HEK293 (cell line): ENCODE measurements around the gene PSMD12.

ENCODE experiments used
- CTCF ChIA-PET: fragments of 350-600 bp; formaldehyde crosslinking; extraction: SDS; loops from one replicate; lab custom pipeline; 2021; ENCODE audit warnings: antibody characterized with exemption; lab: Yijun Ruan, JAX
- POLR2A ChIA-PET: fragments of 300-600 bp; formaldehyde crosslinking; extraction: SDS; loops from one replicate; lab custom pipeline; 2020; ENCODE audit warnings: antibody characterized with exemption, inconsistent platforms; lab: Yijun Ruan, JAX
- H3K27ac ChIP-seq: fragments of 200-500 bp; sonication (Bioruptor generic); 2 replicates; pipeline ENCODE4 v1.5.1; 2014; ENCODE audit warnings: low read depth, low read length, control low read depth, inconsistent platforms; ENCODE audit errors: extremely low read depth
- H3K36me3 ChIP-seq, 2 experiments: fragments of 200-500 bp in 1 of 2; sonication (Bioruptor generic) in 1 of 2; 1 replicate in 1 of 2; 2 replicates in 1 of 2; pipeline ENCODE4 v1.5.1; 2014 to 2017; ENCODE audit warnings: inconsistent platforms in 2 of 2, low read length in 2 of 2; ENCODE audit not compliant: control insufficient read depth in 2 of 2, insufficient read depth in 1 of 2
- H3K4me1 ChIP-seq: fragments of 200-500 bp; sonication (Bioruptor generic); 2 replicates; pipeline ENCODE4 v1.5.1; 2014; ENCODE audit warnings: mild to moderate bottlenecking, low read length, inconsistent platforms; ENCODE audit not compliant: control insufficient read depth, insufficient read depth
- H3K4me3 ChIP-seq: 2 replicates; pipeline ENCODE4 v1.5.1; 2011; ENCODE audit warnings: low read depth, mild to moderate bottlenecking, control low read depth, low read length, moderate library complexity
- H3K9me3 ChIP-seq: fragments of 200-500 bp; sonication (Bioruptor generic); 2 replicates; pipeline ENCODE4 v1.5.1; 2014; ENCODE audit warnings: low read depth, low read length, inconsistent platforms; ENCODE audit not compliant: control insufficient read depth, insufficient read depth
- AEBP2 ChIP-seq: fragments of 450-650 bp; formaldehyde crosslinking; IDR thresholded peaks from 2 replicates; pipeline ENCODE4 v1.5.1; 2016; ENCODE audit warnings: missing biosample characterization, missing genetic modification characterization, borderline replicate concordance
- BCL11A ChIP-seq: fragments of 450-650 bp; formaldehyde crosslinking; IDR thresholded peaks from 2 replicates; pipeline ENCODE4 v1.5.1; 2016; ENCODE audit warnings: low read depth, missing biosample characterization, missing genetic modification characterization
- GFI1B ChIP-seq: fragments of 450-650 bp; formaldehyde crosslinking; IDR thresholded peaks from 2 replicates; pipeline ENCODE4 v1.5.1; 2016; ENCODE audit warnings: missing biosample characterization, missing genetic modification characterization
- HIC1 ChIP-seq: fragments of 450-650 bp; formaldehyde crosslinking; IDR thresholded peaks from 2 replicates; pipeline ENCODE4 v1.5.1; 2016; ENCODE audit warnings: missing biosample characterization, missing genetic modification characterization
- INSM2 ChIP-seq: fragments of 450-650 bp; formaldehyde crosslinking; IDR thresholded peaks from 2 replicates; pipeline ENCODE4 v1.5.1; 2016; ENCODE audit warnings: missing biosample characterization, missing genetic modification characterization
- KLF16 ChIP-seq: fragments of 450-650 bp; formaldehyde crosslinking; IDR thresholded peaks from 2 replicates; pipeline ENCODE4 v1.5.1; 2017; ENCODE audit warnings: missing biosample characterization, missing genetic modification characterization
- KLF9 ChIP-seq: fragments of 450-650 bp; formaldehyde crosslinking; IDR thresholded peaks from 2 replicates; pipeline ENCODE4 v1.5.1; 2016; ENCODE audit warnings: missing biosample characterization, missing genetic modification characterization, low read depth
- MEIS1 ChIP-seq: sonication (generic); formaldehyde crosslinking; IDR thresholded peaks from 2 replicates; pipeline ENCODE4 v1.8.1; 2022; ENCODE audit warnings: missing genetic modification reagents, mild to moderate bottlenecking, borderline replicate concordance
- MZF1 ChIP-seq: fragments of 450-650 bp; formaldehyde crosslinking; IDR thresholded peaks from 2 replicates; pipeline ENCODE4 v1.5.1; 2017; ENCODE audit warnings: missing biosample characterization, missing genetic modification characterization, borderline replicate concordance
- OVOL3 ChIP-seq: fragments of 450-650 bp; formaldehyde crosslinking; IDR thresholded peaks from 2 replicates; pipeline ENCODE4 v1.5.1; 2016; ENCODE audit warnings: missing biosample characterization, missing genetic modification characterization
- RBAK ChIP-seq: fragments of 450-650 bp; formaldehyde crosslinking; IDR thresholded peaks from 2 replicates; pipeline ENCODE4 v1.5.1; 2016; ENCODE audit warnings: missing biosample characterization, missing genetic modification characterization
- WT1 ChIP-seq: fragments of 450-650 bp; formaldehyde crosslinking; IDR thresholded peaks from 2 replicates; pipeline ENCODE4 v1.5.1; 2016; ENCODE audit warnings: missing biosample characterization, missing genetic modification characterization
- ZEB2 ChIP-seq: fragments of 450-650 bp; formaldehyde crosslinking; IDR thresholded peaks from 2 replicates; pipeline ENCODE4 v1.5.1; 2016; ENCODE audit warnings: missing biosample characterization, missing genetic modification characterization
- ZNF140 ChIP-seq: fragments of 450-650 bp; formaldehyde crosslinking; IDR thresholded peaks from 2 replicates; pipeline ENCODE4 v1.5.1; 2016; ENCODE audit warnings: missing biosample characterization, missing genetic modification characterization
- ZNF19 ChIP-seq: fragments of 450-650 bp; formaldehyde crosslinking; IDR thresholded peaks from 2 replicates; pipeline ENCODE4; 2016; ENCODE audit warnings: missing biosample characterization, missing genetic modification characterization, low read depth
- ZNF214 ChIP-seq: fragments of 450-650 bp; formaldehyde crosslinking; IDR thresholded peaks from 2 replicates; pipeline ENCODE4 v1.5.1; 2017; ENCODE audit warnings: missing biosample characterization, mild to moderate bottlenecking, missing genetic modification characterization, borderline replicate concordance
- ZNF221 ChIP-seq: fragments of 450-650 bp; formaldehyde crosslinking; IDR thresholded peaks from 2 replicates; pipeline ENCODE4 v1.5.1; 2017; ENCODE audit warnings: missing biosample characterization, missing genetic modification characterization, borderline replicate concordance
- ZNF24 ChIP-seq: fragments of 450-650 bp; formaldehyde crosslinking; IDR thresholded peaks from 2 replicates; pipeline ENCODE4 v1.5.1; 2016; ENCODE audit warnings: missing biosample characterization, missing genetic modification characterization
- ZNF311 ChIP-seq: fragments of 450-650 bp; formaldehyde crosslinking; IDR thresholded peaks from 2 replicates; pipeline ENCODE4 v1.5.1; 2017; ENCODE audit warnings: missing biosample characterization, missing genetic modification characterization, borderline replicate concordance
- ZNF501 ChIP-seq: fragments of 450-650 bp; formaldehyde crosslinking; IDR thresholded peaks from 2 replicates; pipeline ENCODE4 v1.5.1; 2016; ENCODE audit warnings: missing biosample characterization, missing genetic modification characterization
- ZNF510 ChIP-seq: fragments of 450-650 bp; formaldehyde crosslinking; IDR thresholded peaks from 2 replicates; pipeline ENCODE4 v1.5.1; 2018; ENCODE audit warnings: mild to moderate bottlenecking, missing genetic modification characterization, missing biosample characterization; ENCODE audit not compliant: insufficient replicate concordance
- ZNF529 ChIP-seq: fragments of 450-650 bp; formaldehyde crosslinking; IDR thresholded peaks from 2 replicates; pipeline ENCODE4 v1.5.1; 2017; ENCODE audit warnings: missing genetic modification characterization, missing biosample characterization; ENCODE audit not compliant: insufficient replicate concordance
- ZNF548 ChIP-seq: fragments of 450-650 bp; formaldehyde crosslinking; IDR thresholded peaks from 2 replicates; pipeline ENCODE4 v1.5.1; 2016; ENCODE audit warnings: missing biosample characterization, missing genetic modification characterization
- ZNF555 ChIP-seq: fragments of 450-650 bp; formaldehyde crosslinking; conservative IDR thresholded peaks from 2 replicates; pipeline ENCODE4 v1.5.1; 2017; ENCODE audit warnings: missing biosample characterization, mild to moderate bottlenecking, missing genetic modification characterization, inconsistent platforms
- ZNF558 ChIP-seq: fragments of 450-650 bp; formaldehyde crosslinking; IDR thresholded peaks from 2 replicates; pipeline ENCODE4 v1.5.1; 2016; ENCODE audit warnings: missing biosample characterization, missing genetic modification characterization
- ZNF585B ChIP-seq: fragments of 450-650 bp; formaldehyde crosslinking; IDR thresholded peaks from 2 replicates; pipeline ENCODE4 v1.5.1; 2016; ENCODE audit warnings: missing biosample characterization, missing genetic modification characterization
- ZNF624 ChIP-seq: fragments of 450-650 bp; formaldehyde crosslinking; IDR thresholded peaks from 2 replicates; pipeline ENCODE4 v1.5.1; 2017; ENCODE audit warnings: missing biosample characterization, missing genetic modification characterization
- ZNF677 ChIP-seq: fragments of 450-650 bp; IDR thresholded peaks from 2 replicates; pipeline ENCODE4 v1.5.0; 2018; ENCODE audit warnings: missing biosample characterization, mild to moderate bottlenecking, missing genetic modification characterization, moderate library complexity
- ZNF768 ChIP-seq: fragments of 450-650 bp; formaldehyde crosslinking; IDR thresholded peaks from 2 replicates; pipeline ENCODE4 v1.5.1; 2018; ENCODE audit warnings: missing biosample characterization, mild to moderate bottlenecking, missing genetic modification characterization
- ZNF776 ChIP-seq: fragments of 450-650 bp; formaldehyde crosslinking; IDR thresholded peaks from 2 replicates; pipeline ENCODE4 v1.5.0; 2017; ENCODE audit warnings: missing biosample characterization, missing genetic modification characterization, borderline replicate concordance
- ZSCAN16 ChIP-seq: fragments of 450-650 bp; formaldehyde crosslinking; IDR thresholded peaks from 2 replicates; pipeline ENCODE4 v1.5.1; 2016; ENCODE audit warnings: missing biosample characterization, missing genetic modification characterization
- ZSCAN4 ChIP-seq: fragments of 450-650 bp; formaldehyde crosslinking; IDR thresholded peaks from 2 replicates; pipeline ENCODE4 v1.5.1; 2017; ENCODE audit warnings: missing biosample characterization, missing genetic modification characterization
- ZXDB ChIP-seq: fragments of 450-650 bp; formaldehyde crosslinking; IDR thresholded peaks from 2 replicates; pipeline ENCODE4 v1.5.1; 2016; ENCODE audit warnings: missing biosample characterization, missing genetic modification characterization

PSMD12 gene

GRCh38 chr17:67390646-67391361, 24.4 kb upstream of the PSMD12 start:
- peaks cover 11% of the 10 kb centered on the region for H3K4me1 ChIP-seq
- peak overlapping the region; percentile 34; the same call in 1 of the 2 replicates for H3K27ac ChIP-seq
- CTCF ChIA-PET, result interaction anchor here (0.6 to 6.7 kb wide), 7 partner anchors 11 to 554 kb away, joined by 3 to 68 read pairs (median 20); partner anchors contain the start of gene PITPNC1
- TF ChIP-seq MEIS1 (no peak), ZNF585B (tag by site-specific recombination) (no peak), ZNF558 (no peak), ZNF214 (tag by site-specific recombination) (no peak), GFI1B (tag by site-specific recombination) (no peak), INSM2 (no peak), ZNF311 (tag by site-specific recombination) (no peak), ZXDB (tag by site-specific recombination) (0 out of 2 replicates have a peak, but pooled peaks have one; percentile 7), ZSCAN4 (tag by site-specific recombination) (peak; percentile 65), ZNF529 (tag by site-specific recombination) (no peak), AEBP2 (tag by site-specific recombination) (no peak), ZNF19 (no peak), ZNF510 (tag by site-specific recombination) (no peak), ZNF776 (no peak), ZNF221 (tag by site-specific recombination) (no peak), ZNF624 (tag by site-specific recombination) (no peak), ZNF140 (no peak), OVOL3 (tag by site-specific recombination) (no peak), ZNF677 (tag by site-specific recombination) (no peak), ZNF768 (tag by site-specific recombination) (no peak), KLF9 (tag by site-specific recombination) (no peak), KLF16 (no peak), WT1 (tag by site-specific recombination) (no peak), ZNF555 (no peak), HIC1 (tag by site-specific recombination) (no peak), RBAK (tag by site-specific recombination) (no peak), ZNF24 (tag by site-specific recombination) (0 out of 2 replicates have a peak, but pooled peaks have one; percentile 34), BCL11A (tag by site-specific recombination) (no peak), ZSCAN16 (tag by site-specific recombination) (peak; percentile 74; the same call in 1 of the 2 replicates), MZF1 (no peak), ZEB2 (tag by site-specific recombination) (peak; percentile 56; the same call in 1 of the 2 replicates), ZNF501 (tag by site-specific recombination) (no peak), ZNF548 (tag by site-specific recombination) (no peak)

More at GRCh38 chr17:67390646-67391361, 24.4 kb upstream of the PSMD12 start:
- Histone ChIP-seq H3K9me3 (no peaks in the 10 kb centered on the region), H3K4me3 (no peak overlapping the region), H3K36me3 (no peaks in the 10 kb centered on the region; a peak in 1 of 3 replicates)
- POLR2A ChIA-PET, result interaction anchor here (0.6 kb wide), 1 partner anchor 362 kb away, joined by 4 read pairs; no protein-coding TSS in a partner anchor
